HEK293 (cell line): Measurements from ENCODE around the gene FAM120A.
A peak's percentile ranks its signal among the peaks of the same experiment; 100 is the strongest.

Experiments used
- ATF2 ChIP-seq: fragments of 450-650 bp; formaldehyde crosslinking; IDR thresholded peaks from 2 replicates; pipeline ENCODE4 v1.5.1; 2016; ENCODE audit warnings: missing biosample characterization, missing genetic modification characterization, low read depth
- HOXA7 ChIP-seq: sonication (generic); formaldehyde crosslinking; IDR thresholded peaks from 2 replicates; pipeline ENCODE4 v1.8.1; 2022; ENCODE audit warnings: missing genetic modification reagents, borderline replicate concordance
- KLF1 ChIP-seq: fragments of 450-650 bp; formaldehyde crosslinking; IDR thresholded peaks from 2 replicates; pipeline ENCODE4 v1.5.1; 2016; ENCODE audit warnings: missing biosample characterization, missing genetic modification characterization
- KLF10 ChIP-seq: fragments of 450-650 bp; IDR thresholded peaks from 2 replicates; pipeline ENCODE4 v1.5.1; 2018; ENCODE audit warnings: missing biosample characterization, mild to moderate bottlenecking, missing genetic modification characterization
- KLF8 ChIP-seq: fragments of 450-650 bp; formaldehyde crosslinking; IDR thresholded peaks from 2 replicates; pipeline ENCODE4 v1.5.1; 2016; ENCODE audit warnings: missing biosample characterization, missing genetic modification characterization
- KLF9 ChIP-seq: fragments of 450-650 bp; formaldehyde crosslinking; IDR thresholded peaks from 2 replicates; pipeline ENCODE4 v1.5.1; 2016; ENCODE audit warnings: missing biosample characterization, missing genetic modification characterization, low read depth
- SALL2 ChIP-seq: fragments of 450-650 bp; formaldehyde crosslinking; IDR thresholded peaks from 2 replicates; pipeline ENCODE4 v1.5.0; 2017; ENCODE audit warnings: missing biosample characterization, mild to moderate bottlenecking, missing genetic modification characterization, borderline replicate concordance
- SP2 ChIP-seq: fragments of 450-650 bp; formaldehyde crosslinking; IDR thresholded peaks from 2 replicates; pipeline ENCODE4 v1.5.1; 2016; ENCODE audit warnings: missing biosample characterization, missing genetic modification characterization
- ZBTB1 ChIP-seq: fragments of 450-650 bp; formaldehyde crosslinking; IDR thresholded peaks from 2 replicates; pipeline ENCODE4 v1.5.1; 2016; ENCODE audit warnings: missing biosample characterization, missing genetic modification characterization
- ZBTB10 ChIP-seq: fragments of 450-650 bp; formaldehyde crosslinking; IDR thresholded peaks from 2 replicates; pipeline ENCODE4 v1.5.1; 2016; ENCODE audit warnings: missing biosample characterization, missing genetic modification characterization
- ZNF10 ChIP-seq: fragments of 450-650 bp; formaldehyde crosslinking; IDR thresholded peaks from 2 replicates; pipeline ENCODE4 v1.5.1; 2017; ENCODE audit warnings: missing biosample characterization, missing genetic modification characterization
- ZNF169 ChIP-seq: fragments of 450-650 bp; formaldehyde crosslinking; IDR thresholded peaks from 2 replicates; pipeline ENCODE4 v1.5.1; 2016; ENCODE audit warnings: missing biosample characterization, missing genetic modification characterization
- ZNF221 ChIP-seq: fragments of 450-650 bp; formaldehyde crosslinking; IDR thresholded peaks from 2 replicates; pipeline ENCODE4 v1.5.1; 2017; ENCODE audit warnings: missing biosample characterization, missing genetic modification characterization, borderline replicate concordance
- ZNF292 ChIP-seq: fragments of 450-650 bp; formaldehyde crosslinking; IDR thresholded peaks from 2 replicates; pipeline ENCODE4 v1.5.1; 2016; ENCODE audit warnings: low read depth, missing biosample characterization, missing genetic modification characterization, borderline replicate concordance
- ZNF302 ChIP-seq: fragments of 450-650 bp; formaldehyde crosslinking; IDR thresholded peaks from 2 replicates; pipeline ENCODE4 v1.5.1; 2016; ENCODE audit warnings: missing biosample characterization, missing genetic modification characterization, low read depth
- ZNF354C ChIP-seq: fragments of 450-650 bp; formaldehyde crosslinking; IDR thresholded peaks from 2 replicates; pipeline ENCODE4 v1.5.1; 2016; ENCODE audit warnings: missing biosample characterization, missing genetic modification characterization, low read depth, borderline replicate concordance
- ZNF416 ChIP-seq: fragments of 450-650 bp; formaldehyde crosslinking; IDR thresholded peaks from 2 replicates; pipeline ENCODE4 v1.5.1; 2016; ENCODE audit warnings: missing biosample characterization, missing genetic modification characterization
- ZNF501 ChIP-seq: fragments of 450-650 bp; formaldehyde crosslinking; IDR thresholded peaks from 2 replicates; pipeline ENCODE4 v1.5.1; 2016; ENCODE audit warnings: missing biosample characterization, missing genetic modification characterization
- ZNF510 ChIP-seq: fragments of 450-650 bp; formaldehyde crosslinking; IDR thresholded peaks from 2 replicates; pipeline ENCODE4 v1.5.1; 2018; ENCODE audit warnings: mild to moderate bottlenecking, missing genetic modification characterization, missing biosample characterization; ENCODE audit not compliant: insufficient replicate concordance
- ZNF560 ChIP-seq: fragments of 450-650 bp; formaldehyde crosslinking; IDR thresholded peaks from 2 replicates; pipeline ENCODE4 v1.5.1; 2017; ENCODE audit warnings: missing biosample characterization, missing genetic modification characterization, borderline replicate concordance
- ZNF645 ChIP-seq: fragments of 450-650 bp; formaldehyde crosslinking; IDR thresholded peaks from 2 replicates; pipeline ENCODE4; 2016; ENCODE audit warnings: missing biosample characterization, missing genetic modification characterization
- ZNF768 ChIP-seq: fragments of 450-650 bp; formaldehyde crosslinking; IDR thresholded peaks from 2 replicates; pipeline ENCODE4 v1.5.1; 2018; ENCODE audit warnings: missing biosample characterization, mild to moderate bottlenecking, missing genetic modification characterization
- ZNF792 ChIP-seq: fragments of 450-650 bp; formaldehyde crosslinking; IDR thresholded peaks from 2 replicates; pipeline ENCODE4 v1.5.1; 2016; ENCODE audit warnings: missing biosample characterization, missing genetic modification characterization
- ZNF837 ChIP-seq: fragments of 450-650 bp; formaldehyde crosslinking; IDR thresholded peaks from 2 replicates; pipeline ENCODE4 v1.5.1; 2016; ENCODE audit warnings: missing biosample characterization, missing genetic modification characterization
- ZSCAN4 ChIP-seq: fragments of 450-650 bp; formaldehyde crosslinking; IDR thresholded peaks from 2 replicates; pipeline ENCODE4 v1.5.1; 2017; ENCODE audit warnings: missing biosample characterization, missing genetic modification characterization
- ZSCAN5A ChIP-seq: fragments of 450-650 bp; formaldehyde crosslinking; IDR thresholded peaks from 2 replicates; pipeline ENCODE4 v1.5.1; 2016; ENCODE audit warnings: missing biosample characterization, missing genetic modification characterization

FAM120A gene

GRCh38 chr9:93453047-93453914 lies 1.8 kb downstream of the FAM120A start, which contains the start of gene FAM120AOS (continued):
- TF ChIP-seq ZNF10: no peak
- TF ChIP-seq ZSCAN4: no peak
- no peak for TF ChIP-seq ZNF837 (tag by site-specific recombination)
- TF ChIP-seq ZBTB1: no peak
- TF ChIP-seq KLF8 (tag by site-specific recombination): no peak; the same call in 1 of the 2 replicates
- TF ChIP-seq ATF2 (tag by site-specific recombination): no peak
- TF ChIP-seq ZSCAN5A (tag by site-specific recombination): no peak
- TF ChIP-seq SP2 (tag by site-specific recombination): peak; percentile 93
- no peak for TF ChIP-seq ZNF501 (tag by site-specific recombination)
- no peak for TF ChIP-seq ZNF416 (tag by site-specific recombination)
- TF ChIP-seq HOXA7 (CRISPR knock-in tag): no peak
- TF ChIP-seq ZNF302 (tag by site-specific recombination): no peak
- no peak for TF ChIP-seq ZNF560 (tag by site-specific recombination)
- no peak for TF ChIP-seq ZNF169
- TF ChIP-seq ZNF510 (tag by site-specific recombination): peak; percentile 6
- no peak for TF ChIP-seq ZNF292 (tag by site-specific recombination)
- TF ChIP-seq KLF1 (tag by site-specific recombination): no peak
- TF ChIP-seq SALL2 (tag by site-specific recombination): no peak
- TF ChIP-seq KLF10 (tag by site-specific recombination): peak; percentile 56
- no peak for TF ChIP-seq ZNF221
- no peak for TF ChIP-seq ZNF792 (tag by site-specific recombination)
- TF ChIP-seq ZNF645 (tag by site-specific recombination): no peak
- no peak for TF ChIP-seq ZNF354C
- no peak for TF ChIP-seq ZBTB10 (tag by site-specific recombination)
- no peak for TF ChIP-seq KLF9 (tag by site-specific recombination)
- no peak for TF ChIP-seq ZNF768 (tag by site-specific recombination)
